IPS DF 19.7 (cell line): ENCODE data around the gene DCXR.
"Not testable (repeated sequence)": the region's sequence is repeated elsewhere in the genome, so short reads cannot be mapped to it uniquely, and the experiment has no call there.

ENCODE experiments used
- DNase-seq: peaks from one replicate; pipeline ENCODE4 v3.0.0-alpha.2; 2013; ENCODE audit warnings: low read depth, low spot score

DCXR gene

GRCh38 chr17:82039695-82040299 is 2.3 kb upstream of the DCXR start:
- no peak for DNase-seq

- DNase-seq, result not testable (repeated sequence)
Measured at GRCh38 chr17:82038796-82039409, 1.4 kb upstream of the DCXR start.

- no peak for DNase-seq
Measured at GRCh38 chr17:82037889-82038195, 345 bp upstream of the DCXR start.

- no peak for DNase-seq
Measured at GRCh38 chr17:82036634-82037091, 834 bp downstream of the DCXR start.

- DNase-seq, result no peak
Measured at GRCh38 chr17:82035956-82036633, 1.4 kb downstream of the DCXR start.

GRCh38 chr17:82035488-82035887 is 2.0 kb downstream of the DCXR start:
- DNase-seq, result no peak

GRCh38 chr17:82034371-82035011 is 3.0 kb downstream of the DCXR start:
- DNase-seq, result no peak

GRCh38 chr17:82033359-82034085 is 4.0 kb downstream of the DCXR start:
- DNase-seq, result no peak

- no peak for DNase-seq
Measured at GRCh38 chr17:82031885-82032627, 5.4 kb downstream of the DCXR start.

- no peak for DNase-seq
Measured at GRCh38 chr17:82031303-82031884, 6.1 kb downstream of the DCXR start, which contains the start of gene RAC3. TSS of gene RAC3 (plus strand) at chr17:82031678. CDS start at chr17:82031762, 84 bp downstream.

- DNase-seq, result no peak
Measured at GRCh38 chr17:82030470-82031302, 6.8 kb downstream of the DCXR start.

GRCh38 chr17:82029990-82030469 is 7.5 kb downstream of the DCXR start:
- no peak for DNase-seq

GRCh38 chr17:82029391-82029790 is 8.1 kb downstream of the DCXR start:
- DNase-seq, result no peak

GRCh38 chr17:82028966-82029365 is 8.5 kb downstream of the DCXR start:
- no peak for DNase-seq

- no peak for DNase-seq
Measured at GRCh38 chr17:82028246-82028645, 9.3 kb downstream of the DCXR start.

- no peak for DNase-seq
Measured at GRCh38 chr17:82025401-82026107, 11.9 kb downstream of the DCXR start.

GRCh38 chr17:82024859-82025258 is 12.6 kb downstream of the DCXR start:
- no peak for DNase-seq

GRCh38 chr17:82023447-82024241 is 13.9 kb downstream of the DCXR start:
- no peak for DNase-seq
